ENCODE measurements around the gene SEMA3F.

Gene SEMA3F

GRCh38 chr3:50130436-50130835, 24.7 kb upstream of the SEMA3F start:
- in situ Hi-C loops (cut with MboI; ENCODE audit: low sequenced_read_pairs, unreplicated experiment), result no loop called here
- no peak for DNase-seq (ENCODE audit: low spot score)
- TF ChIP-seq, protein P1, sequence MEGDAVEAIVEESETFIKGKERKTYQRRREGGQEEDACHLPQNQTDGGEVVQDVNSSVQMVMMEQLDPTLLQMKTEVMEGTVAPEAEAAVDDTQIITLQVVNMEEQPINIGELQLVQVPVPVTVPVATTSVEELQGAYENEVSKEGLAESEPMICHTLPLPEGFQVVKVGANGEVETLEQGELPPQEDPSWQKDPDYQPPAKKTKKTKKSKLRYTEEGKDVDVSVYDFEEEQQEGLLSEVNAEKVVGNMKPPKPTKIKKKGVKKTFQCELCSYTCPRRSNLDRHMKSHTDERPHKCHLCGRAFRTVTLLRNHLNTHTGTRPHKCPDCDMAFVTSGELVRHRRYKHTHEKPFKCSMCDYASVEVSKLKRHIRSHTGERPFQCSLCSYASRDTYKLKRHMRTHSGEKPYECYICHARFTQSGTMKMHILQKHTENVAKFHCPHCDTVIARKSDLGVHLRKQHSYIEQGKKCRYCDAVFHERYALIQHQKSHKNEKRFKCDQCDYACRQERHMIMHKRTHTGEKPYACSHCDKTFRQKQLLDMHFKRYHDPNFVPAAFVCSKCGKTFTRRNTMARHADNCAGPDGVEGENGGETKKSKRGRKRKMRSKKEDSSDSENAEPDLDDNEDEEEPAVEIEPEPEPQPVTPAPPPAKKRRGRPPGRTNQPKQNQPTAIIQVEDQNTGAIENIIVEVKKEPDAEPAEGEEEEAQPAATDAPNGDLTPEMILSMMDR (IDR thresholded peaks at IDR 0.05; ENCODE audit: borderline replicate concordance, control extremely low read depth, extremely low read depth, insufficient read depth, missing control alignments), result no peak

- TF ChIP-seq, protein P1 (IDR thresholded peaks at IDR 0.05; ENCODE audit: borderline replicate concordance, control extremely low read depth, extremely low read depth, insufficient read depth, missing control alignments), result no peak
- no peak for DNase-seq (ENCODE audit: low spot score)
- in situ Hi-C loops (cut with MboI; ENCODE audit: low sequenced_read_pairs, unreplicated experiment), result no loop called here
Observed at GRCh38 chr3:50132421-50133282, 22.5 kb upstream of the SEMA3F start.

DNA sequence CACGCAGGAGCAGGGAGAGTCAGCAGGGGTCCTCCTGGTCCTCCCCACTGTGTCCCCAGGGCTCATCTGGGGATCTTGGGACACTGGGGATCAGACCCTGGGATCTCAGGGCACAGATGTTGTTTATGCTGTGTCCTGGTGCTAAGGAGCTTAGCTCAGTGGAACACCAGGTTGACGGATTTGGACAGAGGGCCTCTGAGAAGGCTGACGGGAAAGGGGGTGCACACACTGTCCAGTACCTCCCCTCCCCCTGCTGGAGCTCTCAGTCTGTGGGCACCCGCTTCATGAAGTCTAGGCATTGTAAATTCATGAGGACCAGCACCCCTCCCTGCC, 21.9 kb upstream of the SEMA3F start:
- in situ Hi-C loops (cut with MboI; ENCODE audit: low sequenced_read_pairs, unreplicated experiment), result no loop called here
- DNase-seq (ENCODE audit: low spot score), result no peak
- TF ChIP-seq, protein P1 (IDR thresholded peaks at IDR 0.05; ENCODE audit: borderline replicate concordance, control extremely low read depth, extremely low read depth, insufficient read depth, missing control alignments), result no peak

GRCh38 chr3:50134367-50134766, 20.8 kb upstream of the SEMA3F start:
- TF ChIP-seq, protein P1 (IDR thresholded peaks at IDR 0.05; ENCODE audit: borderline replicate concordance, control extremely low read depth, extremely low read depth, insufficient read depth, missing control alignments), result no peak
- in situ Hi-C loops (cut with MboI; ENCODE audit: low sequenced_read_pairs, unreplicated experiment), result no loop called here

DNA sequence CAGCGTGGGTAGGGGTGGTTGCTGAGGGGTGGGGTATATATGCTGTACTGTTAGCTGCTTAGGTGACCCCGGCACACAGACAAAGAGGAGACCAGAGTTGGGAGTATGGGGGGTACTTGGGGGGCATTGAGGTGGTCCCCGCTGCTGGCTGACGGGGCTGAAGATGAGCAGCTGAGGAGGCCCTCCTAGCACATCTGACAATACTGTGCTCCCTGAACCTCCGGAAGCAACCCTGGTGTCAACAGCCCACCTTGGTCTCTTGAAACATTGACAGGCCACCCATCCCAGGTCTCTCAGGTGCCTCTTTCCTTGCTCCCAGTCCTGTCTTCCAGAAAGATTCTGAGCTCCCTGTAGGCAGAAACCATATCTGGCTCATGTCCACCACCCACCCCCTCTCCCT, 19.2 kb upstream of the SEMA3F start:
- no peak for DNase-seq (ENCODE audit: low spot score)
- TF ChIP-seq, protein P1 (IDR thresholded peaks at IDR 0.05; ENCODE audit: borderline replicate concordance, control extremely low read depth, extremely low read depth, insufficient read depth, missing control alignments), result no peak
- in situ Hi-C loops (cut with MboI; ENCODE audit: low sequenced_read_pairs, unreplicated experiment), result no loop called here

More at GRCh38 chr3:50134367-50134766, 20.8 kb upstream of the SEMA3F start:
- no peak for DNase-seq (ENCODE audit: low spot score)

DNA sequence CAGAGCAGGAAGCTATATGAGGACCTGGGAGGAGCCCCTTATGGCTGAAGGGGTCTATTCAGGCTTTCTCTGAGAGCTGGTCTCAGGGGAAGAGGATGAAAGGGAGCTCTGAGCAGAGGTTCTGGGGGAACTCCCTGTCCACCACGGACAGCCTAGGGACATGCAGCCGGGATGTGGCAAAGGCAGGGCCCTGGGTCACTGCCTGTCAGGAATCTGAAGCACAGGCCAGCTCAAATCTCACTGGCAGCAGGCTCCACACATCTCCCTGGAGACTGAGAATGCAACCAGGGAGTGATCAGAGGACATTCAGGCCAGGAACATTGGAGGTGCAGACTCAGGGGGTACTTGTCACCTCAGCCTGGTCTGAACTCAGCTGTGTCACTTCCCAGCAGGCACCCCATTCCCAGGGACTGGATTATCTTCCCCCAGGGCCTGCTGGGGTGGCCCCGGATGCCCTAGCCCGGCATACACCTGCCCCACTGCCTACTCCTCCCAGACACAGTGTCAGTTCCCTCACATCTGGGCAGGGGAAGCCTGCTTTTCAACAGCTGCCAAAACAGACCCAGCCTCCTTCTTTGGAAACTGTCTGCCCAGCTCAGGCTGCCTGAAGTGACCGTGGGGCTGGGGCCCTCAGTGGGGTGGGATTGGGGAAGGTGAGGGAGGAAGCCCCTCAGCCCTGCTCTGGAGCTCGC, 18.3 kb upstream of the SEMA3F start:
- in situ Hi-C loops (cut with MboI; ENCODE audit: low sequenced_read_pairs, unreplicated experiment), result no loop called here
- no peak for DNase-seq (ENCODE audit: low spot score)

More for the DNA sequence above, 18.3 kb upstream of the SEMA3F start:
- TF ChIP-seq, protein P1 (IDR thresholded peaks at IDR 0.05; ENCODE audit: borderline replicate concordance, control extremely low read depth, extremely low read depth, insufficient read depth, missing control alignments), result no peak

All from GM13976 (cell line).